Common myeloid progenitor, CD34-positive (primary cell): ENCODE results near the gene HMCN2.

ENCODE experiments used
- CTCF ChIA-PET: fragments of 350-600 bp; sonication (Branson Sonifier 250); formaldehyde crosslinking; loops from one replicate; lab custom pipeline; 2021; ENCODE audit warnings: antibody characterized with exemption; lab: Charles Lee
- POLR2A ChIA-PET: fragments of 350-600 bp; sonication (Branson Sonifier 250); formaldehyde crosslinking; loops from one replicate; lab custom pipeline; 2021; ENCODE audit warnings: antibody characterized with exemption; lab: Charles Lee
- DNase-seq, 3 donors: peaks; one replicate each; pipeline versions ENCODE4 v3.0.0 to v3.0.0-alpha.2; 2013
- H3K27ac ChIP-seq, 2 experiments: 1 replicate in 1 of 2; 2 replicates in 1 of 2; pipeline ENCODE4 v1.7.0; 2013; ENCODE audit warnings: inconsistent platforms in 2 of 2, low read length in 2 of 2, mild to moderate bottlenecking in 2 of 2, low read depth in 1 of 2, moderate library complexity in 1 of 2; ENCODE audit not compliant: severe bottlenecking in 2 of 2, insufficient read depth in 1 of 2, poor library complexity in 1 of 2
- H3K27me3 ChIP-seq, 5 experiments: replicated peaks in 2 of 5; 1 replicate in 3 of 5; 2 replicates in 2 of 5; pipeline versions ENCODE4 v1.6.1 to v1.7.0; 2013; ENCODE audit warnings: low read length in 4 of 5, mild to moderate bottlenecking in 2 of 5, moderate library complexity in 2 of 5, inconsistent platforms in 1 of 5; ENCODE audit not compliant: insufficient read depth in 5 of 5, control insufficient read depth in 4 of 5
- H3K36me3 ChIP-seq, 4 experiments: 1 replicate in 2 of 4; 2 replicates in 2 of 4; pipeline versions ENCODE4 v1.6.1 to v1.7.0; 2013; ENCODE audit warnings: low read length in 3 of 4, control low read depth in 1 of 4, mild to moderate bottlenecking in 1 of 4; ENCODE audit not compliant: control insufficient read depth in 4 of 4, insufficient read depth in 4 of 4
- H3K4me1 ChIP-seq, 4 experiments: 1 replicate in 3 of 4; 2 replicates in 1 of 4; pipeline versions ENCODE4 v1.6.1 to v1.7.1; 2013; ENCODE audit warnings: low read length in 3 of 4, mild to moderate bottlenecking in 3 of 4, control low read depth in 1 of 4, inconsistent platforms in 1 of 4, moderate library complexity in 1 of 4; ENCODE audit not compliant: control insufficient read depth in 4 of 4, insufficient read depth in 4 of 4; ENCODE audit errors: control extremely low read depth in 1 of 4
- H3K4me3 ChIP-seq, 7 experiments: 1 replicate in 4 of 7; 2 replicates in 3 of 7; pipeline versions ENCODE4 v1.5.1 to v1.7.0; 2013; ENCODE audit warnings: mild to moderate bottlenecking in 7 of 7, low read length in 6 of 7, moderate library complexity in 6 of 7, inconsistent platforms in 2 of 7, low read depth in 2 of 7, control low read depth in 1 of 7; ENCODE audit not compliant: insufficient read depth in 4 of 7, control insufficient read depth in 1 of 7; ENCODE audit errors: extremely low read depth in 1 of 7
- H3K9me3 ChIP-seq, 5 experiments: 1 replicate in 4 of 5; 2 replicates in 1 of 5; pipeline versions ENCODE4 v1.6.1 to v1.7.1; 2013; ENCODE audit warnings: low read length in 4 of 5, mild to moderate bottlenecking in 2 of 5, inconsistent platforms in 1 of 5, low read depth in 1 of 5, moderate library complexity in 1 of 5; ENCODE audit not compliant: control insufficient read depth in 4 of 5, insufficient read depth in 2 of 5; ENCODE audit errors: control extremely low read depth in 1 of 5
- WGBS: methylation state at CpG from one replicate; pipeline ENCODE4 v1.1.5; 2013; ENCODE audit not compliant: insufficient coverage; 5-methylcytosine and 5-hydroxymethylcytosine counted together

HMCN2 gene

GRCh38 chr9:130226112-130226511 lies 39.4 kb upstream of the HMCN2 start:
- no peak overlapping the region for H3K27ac ChIP-seq
- POLR2A ChIA-PET = no interaction called here
- H3K27me3 ChIP-seq = no peaks in the 10 kb centered on the region
- no peak overlapping the region for H3K4me3 ChIP-seq
- CTCF ChIA-PET = interaction anchor here (1.3 kb wide), 1 partner anchor 16 kb away, joined by 3 read pairs; no protein-coding TSS in a partner anchor
- H3K4me1 ChIP-seq = no peaks in the 10 kb centered on the region
- no peak for DNase-seq
- peaks cover 0 to 14% (median 6%) of the 10 kb centered on the region in 5 experiments for H3K9me3 ChIP-seq
- WGBS = 98% methylated on average over 9 of the region's 12 CpGs
- H3K36me3 ChIP-seq = no peaks in the 10 kb centered on the region

GRCh38 chr9:130227833-130228232 lies 37.7 kb upstream of the HMCN2 start:
- Histone ChIP-seq H3K27ac (no peak overlapping the region), H3K4me1 (no peaks in the 10 kb centered on the region), H3K27me3 (no peaks in the 10 kb centered on the region), H3K36me3 (no peaks in the 10 kb centered on the region), H3K4me3 (no peak overlapping the region), H3K9me3 (peaks cover 0 to 14% (median 6%) of the 10 kb centered on the region in 5 experiments)
- DNase-seq = no peak
- POLR2A ChIA-PET = no interaction called here
- CTCF ChIA-PET = interaction anchor here (0.8 to 1.5 kb wide), 4 partner anchors 10 to 135 kb away, joined by 3 to 5 read pairs (median 4); no protein-coding TSS in a partner anchor
- 100% methylated on average over 2 of the region's 3 CpGs for WGBS

- H3K27ac ChIP-seq = no peak overlapping the region
- H3K36me3 ChIP-seq = no peaks in the 10 kb centered on the region
- H3K4me3 ChIP-seq = no peak overlapping the region
- no peak for DNase-seq
- CTCF ChIA-PET = interaction anchor here (0.8 to 1.4 kb wide), 3 partner anchors 10 to 32 kb away, joined by 3 to 7 read pairs (median 5); no protein-coding TSS in a partner anchor
- no peaks in the 10 kb centered on the region for H3K4me1 ChIP-seq
- no peaks in the 10 kb centered on the region for H3K27me3 ChIP-seq
- WGBS = 100% methylated on average over 1 of the region's 3 CpGs
- POLR2A ChIA-PET = no interaction called here
- peaks cover 0 to 14% (median 6%) of the 10 kb centered on the region in 5 experiments for H3K9me3 ChIP-seq
Observed at GRCh38 chr9:130229759-130230158, 35.8 kb upstream of the HMCN2 start.

- no peaks in the 10 kb centered on the region for H3K36me3 ChIP-seq
Observed at GRCh38 chr9:130230631-130231030, 34.9 kb upstream of the HMCN2 start.

GRCh38 chr9:130232899-130233586 lies 32.5 kb upstream of the HMCN2 start:
- CTCF ChIA-PET = interaction anchor here (2.1 kb wide), 1 partner anchor 10 kb away, joined by 10 read pairs; no protein-coding TSS in a partner anchor
- Histone ChIP-seq H3K9me3 (peaks cover 0 to 3% (median under 1%) of the 10 kb centered on the region in 5 experiments), H3K4me1 (peaks cover 0 to 6% (median 2%) of the 10 kb centered on the region in 4 experiments), H3K36me3 (no peaks in the 10 kb centered on the region), H3K27me3 (no peaks in the 10 kb centered on the region), H3K4me3 (no peak overlapping the region), H3K27ac (no peak overlapping the region)
- DNase-seq = no peak
- POLR2A ChIA-PET = no interaction called here
- WGBS = 95% methylated on average over 17 of the region's 27 CpGs

More at GRCh38 chr9:130230631-130231030, 34.9 kb upstream of the HMCN2 start:
- no peak overlapping the region for H3K4me3 ChIP-seq
- H3K9me3 ChIP-seq = peaks cover 0 to 14% (median 6%) of the 10 kb centered on the region in 5 experiments
- no peak for DNase-seq
- no peaks in the 10 kb centered on the region for H3K27me3 ChIP-seq
- ChIA-PET POLR2A (interaction anchor here (0.6 kb wide), 2 partner anchors 41 to 340 kb away, joined by 5 to 6 read pairs; no protein-coding TSS in a partner anchor), CTCF (no interaction called here)
- no peak overlapping the region for H3K27ac ChIP-seq
- no CpG with 5 or more reads among the region's 1 CpG for WGBS
- H3K4me1 ChIP-seq = peaks cover 0 to under 1% (median 0%) of the 10 kb centered on the region in 4 experiments

GRCh38 chr9:130233587-130233945 lies 32.0 kb upstream of the HMCN2 start:
- CTCF ChIA-PET = no interaction called here
- WGBS = 90% methylated on average over 7 of the region's 8 CpGs

More at GRCh38 chr9:130233587-130233945, 32.0 kb upstream of the HMCN2 start:
- H3K27ac ChIP-seq = no peak overlapping the region
- H3K27me3 ChIP-seq = no peaks in the 10 kb centered on the region
- POLR2A ChIA-PET = no interaction called here
- H3K4me1 ChIP-seq = peaks cover 0 to 6% (median 2%) of the 10 kb centered on the region in 4 experiments
- H3K36me3 ChIP-seq = no peaks in the 10 kb centered on the region
- DNase-seq = no peak
- no peaks in the 10 kb centered on the region for H3K9me3 ChIP-seq
- H3K4me3 ChIP-seq = no peak overlapping the region
